HG03342 (cell line): ENCODE measurements around the gene MRPL32.
"Not testable (repeated sequence)": the region's sequence is repeated elsewhere in the genome, so short reads cannot be mapped to it uniquely, and the experiment has no call there.

ENCODE experiments used
- ATAC-seq: cut with Tn5 transposase; IDR thresholded peaks from one replicate; pipeline ENCODE4 v1.9.1; 2021; ENCODE audit warnings: mild to moderate bottlenecking, moderate library complexity; ENCODE audit not compliant: unreplicated experiment

The MRPL32 gene

GRCh38 chr7:42931834-42932651, at the start of gene MRPL32, which contains the start of gene PSMA2:
Gene MRPL32 (plus strand): TSS chr7:42932376. CDS start chr7:42932387, 11 bp downstream.
Gene PSMA2 (minus strand): TSS chr7:42932174. CDS start chr7:42932158, 16 bp downstream.
- ATAC-seq, result peak; percentile 99

- ATAC-seq, result no peak
Measured at GRCh38 chr7:42883950-42884349, 48.2 kb upstream of the MRPL32 start.

GRCh38 chr7:42885183-42885582, 47.0 kb upstream of the MRPL32 start:
- not testable (repeated sequence) for ATAC-seq

GRCh38 chr7:42886129-42886528, 46.0 kb upstream of the MRPL32 start:
- ATAC-seq, result no peak

- no peak for ATAC-seq
Measured at GRCh38 chr7:42886893-42887505, 45.2 kb upstream of the MRPL32 start.

GRCh38 chr7:42893346-42894240, 38.6 kb upstream of the MRPL32 start:
- ATAC-seq, result no peak

GRCh38 chr7:42900842-42901241, 31.3 kb upstream of the MRPL32 start:
- no peak for ATAC-seq

- no peak for ATAC-seq
Measured at GRCh38 chr7:42902331-42902730, 29.8 kb upstream of the MRPL32 start.

- no peak for ATAC-seq
Measured at GRCh38 chr7:42906181-42906580, 26.0 kb upstream of the MRPL32 start.

GRCh38 chr7:42907316-42907715, 24.9 kb upstream of the MRPL32 start:
- ATAC-seq, result no peak

- no peak for ATAC-seq
Measured at GRCh38 chr7:42910306-42910705, 21.9 kb upstream of the MRPL32 start.

GRCh38 chr7:42911454-42912447, 20.4 kb upstream of the MRPL32 start, which contains the start of gene C7orf25:
Gene C7orf25 (minus strand): TSS chr7:42912070. CDS start chr7:42910900, 1,170 bp downstream.
- peak; percentile 86 for ATAC-seq

- no peak for ATAC-seq
Measured at GRCh38 chr7:42913591-42913990, 18.6 kb upstream of the MRPL32 start.

- no peak for ATAC-seq
Measured at GRCh38 chr7:42914009-42914408, 18.2 kb upstream of the MRPL32 start.

- ATAC-seq, result no peak
Measured at GRCh38 chr7:42914421-42915045, 17.6 kb upstream of the MRPL32 start.

- no peak for ATAC-seq
Measured at GRCh38 chr7:42915356-42915755, 16.8 kb upstream of the MRPL32 start.

- no peak for ATAC-seq
Measured at GRCh38 chr7:42922017-42922753, 10.0 kb upstream of the MRPL32 start.

- ATAC-seq, result no peak
Measured at GRCh38 chr7:42924223-42924838, 7.8 kb upstream of the MRPL32 start.
